ENCODE measurements around the gene THADA.

THADA gene

DNA sequence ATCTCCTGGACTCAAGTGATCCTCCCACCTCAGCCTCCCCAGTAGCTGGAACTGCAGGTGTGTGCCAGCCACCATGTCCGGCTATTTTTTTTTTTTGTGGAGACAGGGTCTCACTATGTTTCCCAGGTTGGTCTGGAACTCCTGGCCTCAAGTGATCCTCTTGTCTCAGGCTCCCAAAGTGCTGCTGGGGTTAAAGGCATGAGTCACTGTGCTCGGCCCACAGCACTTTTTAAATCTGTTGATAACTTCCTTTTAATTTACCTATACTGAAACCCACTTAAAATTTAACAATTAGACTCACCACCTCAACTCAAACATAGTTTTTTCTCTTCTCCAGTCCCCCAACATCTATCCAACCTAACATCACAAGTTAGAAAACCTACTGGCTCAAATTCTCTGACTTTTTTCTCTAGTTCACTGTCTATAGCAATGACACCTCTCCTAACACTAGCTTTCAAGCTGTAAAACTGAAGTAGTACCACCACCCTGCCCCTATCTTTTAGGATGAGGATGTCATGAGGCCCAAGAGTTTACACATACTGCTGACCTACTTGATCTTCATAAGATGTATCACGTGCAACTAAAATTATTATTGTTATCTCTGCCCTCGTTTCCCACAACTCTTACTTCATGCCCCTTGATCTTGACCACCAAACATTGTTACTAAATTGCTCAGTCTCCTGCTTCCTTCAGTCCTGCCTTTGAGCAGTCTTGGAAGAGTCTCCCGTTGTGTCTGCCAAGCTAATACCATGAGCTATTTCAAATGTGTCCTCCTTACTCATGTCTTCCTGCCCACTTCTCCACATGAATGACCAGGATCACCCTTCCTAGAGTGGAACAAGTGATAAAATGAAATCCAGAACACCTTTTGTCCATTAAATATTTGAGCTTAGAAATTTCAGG lies 227.1 kb downstream of the THADA start:
- intact Hi-C loops (cut with DNase I), result no loop called here
- DNase-seq, result no peak

DNA sequence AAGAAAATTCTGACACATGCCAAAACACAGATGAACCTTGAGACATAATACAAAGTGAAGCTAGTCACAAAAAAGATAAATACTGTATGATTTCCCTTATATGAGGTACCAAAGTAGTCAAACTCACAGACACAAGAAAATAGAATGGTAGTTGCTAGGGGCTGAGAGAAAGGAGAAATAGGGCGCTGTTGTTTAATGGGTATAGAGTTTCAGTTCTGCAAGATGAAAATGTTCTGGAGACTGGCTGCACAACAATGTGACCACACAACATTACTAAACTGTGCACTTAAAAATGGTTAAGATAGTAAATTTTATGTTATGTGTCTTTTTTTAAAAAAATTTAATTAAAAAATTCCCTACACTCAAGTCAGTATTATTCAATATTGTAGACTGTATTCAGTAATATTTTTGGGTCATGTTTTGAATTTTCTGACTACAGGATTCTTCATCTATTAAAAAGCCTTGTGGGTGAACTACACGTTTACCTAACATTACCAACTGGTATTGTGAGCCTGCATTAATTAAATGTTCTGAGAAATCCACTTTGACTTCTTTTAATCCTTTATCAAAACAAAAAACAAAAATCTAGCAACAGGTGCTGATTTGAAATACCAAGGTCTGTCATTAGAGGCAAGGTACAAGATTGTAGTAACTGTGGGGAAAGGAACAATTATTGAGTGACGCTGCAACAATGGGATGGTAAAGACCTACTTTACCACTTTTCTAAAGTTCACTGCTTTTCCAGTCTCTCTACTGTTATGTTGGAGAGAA lies 228.6 kb downstream of the THADA start:
- DNase-seq, result no peak
- intact Hi-C loops (cut with DNase I), result no loop called here

DNA sequence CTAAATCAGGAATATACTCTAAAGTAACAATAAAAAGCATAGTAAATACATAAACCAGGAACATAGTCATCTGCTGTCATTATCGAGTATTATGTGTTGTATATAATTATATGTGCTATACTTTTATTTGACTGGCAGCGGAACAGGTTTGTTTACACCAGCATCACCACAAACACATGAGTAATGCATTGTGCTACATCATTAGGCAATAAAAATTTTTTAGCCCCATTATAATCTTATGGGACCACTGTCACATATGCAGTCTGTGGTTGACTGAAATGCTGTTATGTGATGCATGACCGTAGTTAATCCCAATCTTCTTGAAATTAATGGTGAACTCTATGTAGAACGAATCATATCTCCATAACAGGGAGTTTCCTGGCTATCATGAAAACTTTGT lies 232.7 kb downstream of the THADA start:
- DNase-seq, result no peak
- intact Hi-C loops (cut with DNase I), result no loop called here

DNA sequence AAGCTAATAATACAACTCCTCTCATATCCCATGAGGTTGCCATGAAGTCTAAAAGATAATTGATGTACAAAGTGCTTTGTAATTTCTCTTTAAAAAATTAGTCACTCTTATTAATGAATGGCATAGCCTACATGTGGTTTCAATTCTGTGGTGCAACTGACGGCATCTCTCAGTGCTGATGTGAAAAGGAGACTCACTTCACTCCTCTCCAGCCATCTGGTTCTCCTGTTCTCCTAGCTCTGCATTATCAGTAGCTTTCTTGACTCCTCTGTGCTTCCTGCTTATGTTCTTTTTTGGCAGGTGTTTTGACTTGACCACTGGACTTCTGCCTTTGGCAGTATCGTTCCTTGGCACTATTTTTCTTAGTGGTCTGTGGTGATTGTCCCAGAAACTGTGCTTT lies 234.6 kb downstream of the THADA start:
- intact Hi-C loops (cut with DNase I), result no loop called here
- DNase-seq, result no peak

DNA sequence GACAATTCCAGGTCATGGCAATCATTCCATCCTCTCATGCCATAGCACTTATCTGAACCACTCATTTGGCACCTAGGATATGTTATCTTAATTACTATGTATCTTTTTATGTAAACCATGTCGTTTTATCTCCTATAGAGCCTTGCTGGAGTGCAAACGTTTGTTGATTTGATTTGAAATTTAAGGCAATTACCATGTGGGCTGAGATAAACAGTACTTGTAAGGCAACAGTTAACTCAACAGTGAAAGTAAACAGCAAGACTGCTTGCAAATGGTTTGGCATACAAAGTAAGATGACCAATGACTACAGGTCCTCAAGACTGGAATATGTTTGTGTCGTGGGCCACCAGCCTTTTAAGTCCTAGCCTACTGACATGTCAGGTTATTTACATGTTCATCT lies 235.7 kb downstream of the THADA start:
- intact Hi-C loops (cut with DNase I), result no loop called here
- no peak for DNase-seq

DNA sequence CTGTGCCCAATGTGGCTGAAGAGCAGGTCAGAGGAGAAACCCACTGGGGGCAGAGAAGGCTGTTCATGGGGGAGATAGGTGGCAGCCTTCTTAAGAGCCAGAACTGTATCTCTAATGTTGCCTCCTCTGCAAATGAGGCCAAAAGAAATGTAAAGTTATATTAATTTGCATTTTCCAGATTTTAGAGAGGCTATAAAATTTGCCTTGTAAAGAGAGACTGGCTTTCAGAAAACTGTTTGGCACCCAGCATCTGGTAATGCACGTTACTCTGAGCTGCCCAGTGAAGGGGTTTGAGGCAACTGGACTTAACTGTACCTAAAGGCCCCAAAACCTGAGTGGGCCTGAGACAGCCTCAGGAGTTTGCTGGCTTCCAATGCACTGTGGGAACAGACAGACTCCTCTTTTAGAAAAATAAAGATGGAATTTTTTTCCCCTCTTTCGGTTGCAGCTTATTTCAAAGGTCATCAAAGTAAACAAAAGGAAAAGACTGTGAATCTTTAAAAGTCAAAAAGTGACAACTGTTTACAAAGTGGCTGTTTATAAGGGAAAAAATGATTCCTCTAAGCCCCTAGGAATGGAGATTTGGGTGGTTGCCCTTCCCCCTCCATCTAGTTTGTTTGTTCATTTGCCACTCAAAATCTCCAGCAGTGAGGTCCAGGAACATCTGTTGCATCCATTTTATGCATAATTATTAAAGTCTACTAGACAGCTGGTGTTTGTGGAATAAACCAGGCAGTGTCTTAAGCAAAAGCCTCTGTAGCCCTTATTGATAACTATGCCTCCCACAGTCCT lies 237.2 kb downstream of the THADA start:
- intact Hi-C loops (cut with DNase I), result no loop called here
- no peak for DNase-seq

DNA sequence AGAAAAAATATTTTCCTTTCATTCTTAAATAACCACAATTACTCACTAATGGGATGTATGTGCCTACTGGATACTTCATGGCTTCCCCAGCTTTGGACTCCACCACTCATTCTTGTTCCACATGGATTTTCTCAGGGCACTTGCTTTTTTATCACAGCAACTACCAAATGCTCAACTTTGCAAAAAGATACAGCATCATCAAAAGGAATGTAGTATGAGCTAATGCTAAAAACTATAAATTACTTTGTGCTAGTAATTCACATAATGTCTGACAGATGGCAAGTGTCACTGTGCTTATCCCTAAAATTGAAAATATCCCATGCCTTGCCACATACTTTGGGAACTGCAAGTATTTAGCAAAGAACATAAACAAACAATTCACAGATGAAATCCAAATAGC lies 239.1 kb downstream of the THADA start:
- intact Hi-C loops (cut with DNase I), result no loop called here
- no peak for DNase-seq

DNA sequence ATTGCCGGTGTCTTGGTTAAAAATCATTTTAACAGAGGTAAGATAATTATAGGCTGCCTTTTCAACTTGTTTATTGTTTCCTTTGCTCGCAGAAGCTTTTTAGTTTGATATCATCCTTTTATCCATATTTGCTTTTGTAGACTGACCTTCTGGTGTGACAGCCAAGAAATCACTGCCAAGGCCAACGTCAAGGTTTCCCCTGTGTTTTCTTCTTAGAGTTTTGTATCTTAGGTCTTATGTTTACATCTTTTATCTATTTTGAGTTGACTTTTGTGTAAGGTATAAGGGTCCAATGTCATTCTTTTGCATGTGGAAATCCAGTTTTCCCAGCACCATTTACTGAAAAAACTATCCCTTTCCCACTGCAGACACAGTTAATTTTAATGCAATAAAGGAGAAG lies 240.4 kb downstream of the THADA start:
- intact Hi-C loops (cut with DNase I), result no loop called here

DNA sequence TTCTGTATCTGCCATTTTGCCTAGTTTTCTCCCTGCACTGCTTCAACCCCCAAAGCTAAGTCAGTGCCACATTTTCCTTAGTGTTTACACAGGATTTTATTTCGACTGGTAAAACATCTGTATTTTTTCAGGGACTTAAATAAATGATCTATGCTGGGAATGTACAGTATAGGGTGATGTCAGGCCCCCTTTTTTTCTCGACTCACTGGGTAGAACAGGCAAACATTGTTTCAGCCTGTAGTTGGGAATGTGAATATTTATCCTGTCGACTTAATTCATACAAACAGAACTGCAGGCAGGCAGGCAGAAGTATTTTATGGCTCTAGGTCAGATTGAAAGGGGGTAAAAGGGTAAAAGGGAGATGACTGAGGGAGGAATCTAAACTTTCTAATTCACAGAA lies 245.9 kb downstream of the THADA start:
- intact Hi-C loops (cut with DNase I), result no loop called here

More for the DNA sequence above, 240.4 kb downstream of the THADA start:
- DNase-seq, result no peak

DNA sequence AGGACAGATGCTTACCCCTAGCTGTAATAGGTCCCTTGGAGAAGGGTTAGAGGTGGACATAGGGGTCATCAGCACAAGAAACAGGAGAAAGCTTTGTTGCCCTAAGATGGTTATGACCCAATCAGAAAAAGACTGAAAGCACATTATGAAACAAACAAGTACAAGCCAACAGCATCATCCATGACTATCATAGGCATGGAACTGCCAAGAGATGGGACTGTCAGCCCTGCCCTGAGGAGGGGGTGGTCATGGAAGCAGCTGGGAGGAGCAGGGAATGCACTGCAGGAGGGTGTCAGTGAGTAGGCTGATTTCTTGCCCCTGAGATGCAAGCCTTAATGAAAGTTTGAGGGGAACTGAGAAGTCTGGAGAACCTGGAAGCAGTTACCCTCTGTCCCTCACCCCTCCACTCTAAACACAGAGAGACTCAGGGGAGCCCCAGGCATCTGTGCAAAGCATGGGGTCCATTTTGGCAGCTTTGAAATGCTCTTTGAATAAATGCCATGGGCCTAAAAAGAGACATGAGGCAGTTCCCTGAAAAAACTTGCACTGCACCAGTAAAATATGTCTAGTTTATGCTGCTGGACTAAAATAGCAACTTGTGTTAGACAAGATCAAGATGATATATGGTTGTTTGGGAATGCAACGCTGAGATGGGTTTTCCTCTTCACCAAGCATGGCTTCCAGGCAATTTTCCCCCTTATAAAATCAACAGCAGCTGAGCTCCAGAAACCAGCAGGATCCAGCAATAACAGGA lies 246.8 kb downstream of the THADA start:
- DNase-seq, result no peak
- intact Hi-C loops (cut with DNase I), result no loop called here

More for the DNA sequence above, 245.9 kb downstream of the THADA start:
- DNase-seq, result no peak

DNA sequence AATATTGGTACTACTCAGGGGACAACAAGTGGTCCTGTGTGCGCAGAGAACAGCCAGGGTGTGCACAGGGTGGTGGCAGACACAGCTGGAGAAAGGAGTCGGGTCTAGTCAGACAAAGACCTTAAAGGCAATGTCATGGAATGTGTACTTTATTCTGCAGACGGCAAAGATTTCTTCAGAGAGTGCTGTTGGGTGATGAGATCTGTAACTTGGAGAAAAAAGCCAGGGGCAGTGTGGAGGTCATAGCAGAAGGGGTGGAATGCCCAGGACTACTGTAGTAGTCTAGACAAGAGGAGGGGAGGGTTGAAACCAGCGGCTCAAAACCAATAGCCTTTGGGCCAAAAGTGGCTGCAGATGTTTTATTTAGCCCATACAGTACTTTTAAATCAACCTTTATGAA lies 248.1 kb downstream of the THADA start:
- intact Hi-C loops (cut with DNase I), result no loop called here
- DNase-seq, result no peak

DNA sequence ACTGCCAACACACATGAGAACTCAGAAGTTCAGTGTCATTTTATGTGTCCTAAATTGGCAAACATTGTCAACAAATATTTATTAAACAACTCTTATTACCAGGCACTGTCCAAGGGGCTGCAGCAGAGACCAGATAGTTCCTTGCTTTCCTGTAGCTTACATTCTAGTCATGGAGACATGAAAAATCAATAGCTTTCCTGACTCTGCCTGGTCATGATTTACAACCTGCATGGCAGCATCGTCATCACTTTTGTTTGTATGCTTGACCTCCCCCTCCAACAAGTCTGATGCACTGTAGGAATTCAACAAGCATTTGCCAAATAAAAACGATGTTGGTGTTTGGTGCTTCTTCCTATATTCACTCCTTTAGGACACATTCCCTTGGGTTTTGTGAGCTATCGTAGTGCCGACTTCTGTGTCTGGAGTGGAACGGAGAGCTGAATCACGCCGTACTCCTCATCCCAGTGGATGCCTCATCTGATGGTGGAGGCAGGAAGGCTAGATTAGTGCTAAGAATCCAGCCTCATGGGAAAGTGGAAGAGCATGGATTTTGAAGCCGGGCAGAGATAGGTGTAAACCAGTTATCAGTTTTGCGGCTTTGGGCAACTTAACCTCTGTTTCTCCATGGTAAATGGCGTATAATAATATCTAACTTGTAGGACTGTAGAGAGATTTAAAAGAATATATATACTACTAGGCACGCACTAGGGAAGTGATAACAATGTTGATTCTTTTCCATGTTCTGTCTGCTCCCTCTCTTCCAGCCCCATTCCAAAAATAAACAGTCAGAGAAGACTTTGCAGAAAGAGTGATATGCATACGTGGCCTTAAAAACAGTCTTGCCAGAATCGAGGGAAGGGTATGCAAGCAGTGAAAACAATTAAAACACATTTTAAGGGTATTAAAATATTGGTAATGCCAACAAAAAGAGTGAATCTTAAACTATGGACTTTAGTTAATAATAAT lies 249.0 kb downstream of the THADA start:
- no peak for DNase-seq
- intact Hi-C loops (cut with DNase I), result no loop called here

DNA sequence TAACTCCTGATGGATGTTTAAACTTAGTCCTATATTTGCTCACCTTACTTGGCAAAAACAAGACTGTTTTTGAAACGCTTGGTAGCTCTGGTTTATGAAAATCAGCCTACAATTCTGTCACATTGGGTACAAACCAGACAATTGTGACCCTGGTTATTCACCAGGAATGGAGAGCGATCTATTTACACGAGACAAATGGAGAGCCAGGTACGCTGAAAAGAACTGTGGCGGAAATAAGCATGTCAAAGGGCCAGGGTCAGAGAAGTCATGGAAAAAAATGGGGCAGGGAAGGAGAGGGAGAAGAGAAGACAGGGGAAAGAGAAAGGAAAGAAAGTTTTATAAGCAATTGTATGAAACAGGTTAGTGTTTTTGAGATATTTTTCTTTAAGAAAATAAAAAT lies 250.0 kb downstream of the THADA start:
- intact Hi-C loops (cut with DNase I), result no loop called here
- DNase-seq, result no peak

DNA sequence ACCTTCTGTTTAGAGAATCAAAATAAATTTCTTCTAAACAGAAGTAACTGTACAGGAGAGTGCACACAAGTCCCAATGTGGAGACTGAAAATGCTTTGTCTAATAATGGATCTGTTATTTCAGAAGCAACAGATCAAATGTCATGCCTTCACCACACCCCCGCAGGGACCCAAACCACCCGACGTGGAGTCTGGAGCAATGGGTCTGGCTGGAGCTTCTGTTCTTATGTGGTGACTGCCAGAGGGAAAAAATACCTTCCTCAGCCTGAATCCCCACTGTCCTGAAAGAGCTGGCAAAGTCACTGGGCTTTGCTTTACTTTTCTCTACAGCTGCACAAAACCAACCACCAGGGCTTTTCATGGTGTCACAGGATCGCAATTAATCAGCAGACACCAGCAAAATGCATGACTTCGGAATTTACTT lies 250.4 kb downstream of the THADA start:
- no peak for DNase-seq
- intact Hi-C loops (cut with DNase I), result no loop called here

DNA sequence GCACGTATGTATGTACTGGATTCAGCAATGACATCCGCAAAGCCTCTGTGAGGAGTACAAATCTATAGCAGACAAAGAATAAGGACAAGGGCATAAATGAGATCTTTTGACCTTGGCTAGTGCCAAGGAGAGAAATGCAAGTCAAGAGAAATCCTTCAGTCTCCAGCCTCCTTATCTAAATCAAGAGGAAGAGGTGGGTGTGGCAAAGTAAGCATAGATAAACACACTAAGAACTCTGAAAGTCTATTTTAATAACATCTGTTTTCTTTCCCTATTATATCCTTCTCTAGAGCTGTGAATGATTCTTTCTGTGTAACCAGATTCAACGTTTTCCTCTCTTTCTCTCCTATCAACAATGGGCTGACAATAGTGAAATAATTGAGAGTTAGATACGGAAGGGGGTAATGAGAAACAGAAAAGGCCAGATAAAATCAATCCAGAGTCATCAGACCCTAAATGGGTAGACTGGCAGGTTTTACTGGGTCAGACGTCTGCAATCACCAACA lies 250.9 kb downstream of the THADA start:
- intact Hi-C loops (cut with DNase I), result no loop called here
- DNase-seq, result no peak

DNA sequence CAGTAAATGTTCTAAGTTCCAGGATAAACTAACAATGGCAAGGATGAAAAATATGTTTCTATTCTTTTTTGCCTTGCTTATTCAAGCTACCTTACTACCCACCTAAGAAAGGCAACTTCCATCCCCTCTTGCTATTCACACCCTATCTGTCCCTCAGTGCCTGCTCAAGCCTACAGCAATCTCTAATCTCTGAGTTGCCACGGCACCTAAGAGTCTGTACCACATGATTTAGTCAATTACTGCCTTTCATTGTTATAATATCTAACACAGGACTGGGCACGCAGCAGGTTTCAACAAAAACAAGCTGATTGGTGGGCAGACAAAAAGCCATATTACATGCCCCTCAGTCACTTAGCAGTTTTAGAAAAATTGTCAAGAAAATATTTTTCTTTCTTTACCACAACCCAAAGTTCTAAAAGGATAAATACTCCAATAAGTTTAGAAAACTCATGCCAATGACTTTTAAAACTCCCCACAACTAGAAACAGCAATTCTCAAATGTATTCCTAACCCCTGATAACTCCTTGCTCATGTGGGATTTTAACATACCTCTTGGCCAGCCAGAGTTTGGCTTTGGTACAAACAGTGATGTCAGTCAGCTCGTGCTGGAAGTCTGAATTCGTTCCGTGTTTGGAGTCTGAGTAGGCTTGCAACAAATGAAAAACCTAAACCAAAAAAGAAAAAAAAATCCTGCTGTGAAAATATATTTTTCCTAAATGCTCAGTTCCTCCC lies 252.1 kb downstream of the THADA start:
- intact Hi-C loops (cut with DNase I), result no loop called here

DNA sequence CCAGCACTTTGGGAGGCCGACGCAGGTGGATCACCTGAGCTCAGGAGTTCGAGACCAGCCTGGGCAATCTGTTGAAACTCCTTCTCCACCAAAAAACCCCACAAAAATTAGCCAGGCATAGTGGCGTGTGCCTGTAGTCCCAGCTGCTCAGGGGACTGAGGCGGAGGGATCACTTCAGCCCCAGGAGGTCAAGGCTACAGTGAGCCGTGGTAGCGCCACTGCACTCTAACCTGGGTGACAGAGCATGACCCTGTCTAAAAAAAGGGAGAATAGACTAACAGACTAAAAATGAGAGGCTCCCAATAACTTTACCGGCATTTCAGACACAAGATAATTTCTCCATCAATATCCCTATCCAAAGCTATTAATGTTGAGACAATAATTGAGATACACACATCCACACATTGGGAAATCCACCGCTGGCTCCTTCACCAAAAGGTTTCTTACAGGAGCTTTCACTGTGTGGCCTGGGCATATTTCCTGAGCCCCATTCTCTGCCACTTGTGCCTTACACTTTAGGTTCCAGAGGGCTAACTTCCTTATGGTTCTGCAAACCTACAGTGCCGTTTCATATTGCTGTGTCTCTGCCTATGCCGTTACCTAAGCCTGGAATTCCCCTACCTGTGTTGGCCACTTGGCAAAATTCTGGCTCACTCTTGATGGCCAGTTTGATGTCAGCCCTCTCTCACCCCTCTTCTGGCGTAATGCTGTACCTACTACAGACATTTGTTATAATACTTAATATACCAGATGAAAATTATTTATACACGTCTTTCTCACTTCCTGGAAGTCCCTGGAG lies 253.7 kb downstream of the THADA start:
- intact Hi-C loops (cut with DNase I), result no loop called here
- no peak for DNase-seq

More for the DNA sequence above, 252.1 kb downstream of the THADA start:
- peak in 2 of 10 donors; percentile 13 to 30 for DNase-seq
